Ishikawa (cell line): ENCODE results near the gene DCLK1.
A peak's percentile ranks its signal among the peaks of the same experiment; 100 is the strongest.

ENCODE experiments used
- CEBPB ChIP-seq: IDR thresholded peaks from 2 replicates; pipeline ENCODE4 v1.6.1; 2012
- CREB1 ChIP-seq: IDR thresholded peaks from 2 replicates; pipeline ENCODE4 v1.6.1; 2012; ENCODE audit warnings: low read depth
- EGR1 ChIP-seq: IDR thresholded peaks from 2 replicates; pipeline ENCODE4 v1.6.1; 2012
- EP300 ChIP-seq: IDR thresholded peaks from 2 replicates; pipeline ENCODE4 v1.6.1; 2012; ENCODE audit warnings: borderline replicate concordance
- FOXM1 ChIP-seq: IDR thresholded peaks from 2 replicates; pipeline ENCODE4 v1.6.1; 2012; ENCODE audit warnings: low read depth, borderline replicate concordance
- NFIC ChIP-seq: IDR thresholded peaks from 2 replicates; pipeline ENCODE4 v1.6.1; 2012
- RAD21 ChIP-seq: IDR thresholded peaks from 2 replicates; pipeline ENCODE4 v1.6.1; 2012; ENCODE audit warnings: low read depth
- TAF1 ChIP-seq: IDR thresholded peaks from 2 replicates; pipeline ENCODE4 v1.6.1; 2012; ENCODE audit warnings: low read depth, mild to moderate bottlenecking
- TCF12 ChIP-seq: IDR thresholded peaks from 2 replicates; pipeline ENCODE4 v1.6.1; 2012; ENCODE audit warnings: low read depth
- TEAD4 ChIP-seq: IDR thresholded peaks from 2 replicates; pipeline ENCODE4 v1.6.1; 2012
- YY1 ChIP-seq: IDR thresholded peaks from 2 replicates; pipeline ENCODE4 v1.6.1; 2012; ENCODE audit warnings: low read depth
- ZBTB7A ChIP-seq: IDR thresholded peaks from 2 replicates; pipeline ENCODE4 v1.6.1; 2012; ENCODE audit warnings: low read depth
- TF ChIP-seq, protein P1 (sequence below): IDR thresholded peaks from 2 replicates; pipeline ENCODE4 v1.6.1; 2012
- TF ChIP-seq, protein P2 (sequence below): IDR thresholded peaks from 2 replicates; pipeline ENCODE4 v1.6.1; 2012
- TF ChIP-seq, protein P3 (sequence below): IDR thresholded peaks from 2 replicates; pipeline ENCODE4 v1.6.1; 2012; ENCODE audit warnings: low read depth, mild to moderate bottlenecking

The DCLK1 gene

DNA sequence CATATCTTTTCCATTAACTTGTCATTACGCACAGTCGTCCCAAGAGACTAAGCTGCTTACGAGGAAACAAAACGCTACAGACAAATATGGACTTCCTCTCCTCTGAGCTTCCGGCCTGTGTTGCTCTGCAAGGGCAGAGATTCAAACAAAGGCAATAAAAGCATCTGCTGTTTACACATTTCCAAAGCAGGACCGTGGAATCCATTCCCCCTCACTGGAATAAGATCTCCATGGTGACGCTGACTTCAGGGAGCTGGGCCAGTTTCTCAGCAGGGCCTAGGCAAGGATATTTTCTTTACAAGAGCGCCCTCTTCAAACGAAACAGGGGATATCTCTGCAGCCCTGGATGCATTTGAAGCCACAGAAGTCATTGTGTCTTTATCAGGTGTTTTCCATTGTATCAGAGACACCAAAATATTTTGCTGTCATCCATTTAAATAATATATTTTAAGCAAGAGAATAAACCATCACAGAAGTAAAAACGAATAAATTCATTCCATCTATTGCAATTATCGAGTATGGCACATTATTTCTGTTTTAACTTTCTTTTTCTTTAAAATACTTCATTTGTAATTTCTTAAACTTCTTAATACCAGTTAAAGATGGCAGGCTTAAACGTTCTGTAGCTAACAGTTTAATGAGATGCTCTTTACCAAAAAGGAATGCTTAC lies 177.5 kb downstream of the DCLK1 start:
- TF ChIP-seq CREB1 (no peak), NFIC (0 out of 2 replicates have a peak, but pooled peaks have one; percentile 17), RAD21 (peak; percentile 78)

DNA sequence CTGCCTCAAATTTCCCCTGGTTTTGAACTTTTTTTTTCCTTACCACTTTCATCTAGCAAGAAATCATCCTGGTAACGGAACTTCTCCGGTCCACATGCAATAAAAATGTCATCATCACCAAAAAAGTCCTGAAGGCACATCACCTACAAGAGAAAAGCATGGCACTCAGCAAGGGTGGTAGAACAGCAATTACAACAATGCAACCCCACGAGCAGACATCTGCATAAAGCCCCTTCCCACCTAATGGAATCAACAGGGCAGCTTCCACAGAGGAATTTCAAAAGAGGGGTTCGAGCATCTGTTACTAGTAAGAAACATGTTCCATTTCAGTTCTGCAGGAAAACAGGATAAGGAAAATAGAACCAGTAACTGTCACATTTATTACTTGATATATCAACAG lies 183.9 kb downstream of the DCLK1 start:
- TF ChIP-seq EP300: no peak
- TF ChIP-seq FOXM1: no peak
- no peak for TF ChIP-seq TEAD4

DNA sequence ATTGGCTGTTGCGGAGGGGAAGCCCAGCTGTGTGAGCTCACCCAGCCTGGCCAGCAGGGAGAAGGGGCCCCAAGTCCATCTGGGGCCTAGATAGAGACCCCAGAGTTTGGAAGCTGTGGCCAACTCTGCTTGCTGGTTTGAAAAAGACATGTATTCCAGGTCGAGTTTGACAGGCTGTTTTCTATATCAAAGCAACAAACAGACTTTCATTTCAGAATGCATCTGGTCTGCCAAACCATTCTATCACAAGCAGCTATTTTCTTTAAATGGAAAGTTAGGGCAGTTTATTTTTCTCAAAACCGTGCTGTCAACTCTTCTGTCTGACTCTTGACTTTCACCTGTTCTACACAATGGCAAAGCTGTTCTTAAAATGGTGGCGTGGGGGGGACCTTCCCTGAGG lies 185.8 kb downstream of the DCLK1 start:
- TF ChIP-seq EGR1: no peak

DNA sequence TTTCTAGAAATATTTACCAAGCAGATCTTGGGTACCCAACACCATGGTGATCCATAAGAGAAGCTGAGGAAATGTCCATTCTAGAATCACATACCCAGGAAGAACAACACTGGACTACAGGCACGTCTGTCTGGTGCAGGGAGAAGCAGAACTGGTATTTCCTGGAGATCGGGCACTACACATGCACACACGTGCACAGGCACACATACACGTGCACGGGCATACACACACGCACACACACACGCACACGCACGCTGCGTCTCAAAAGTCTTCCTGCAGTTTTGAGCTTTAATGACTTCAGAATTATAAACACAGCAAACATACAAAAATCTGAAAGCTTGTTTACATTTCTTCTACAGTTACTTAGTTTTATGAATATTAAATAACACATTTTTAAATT lies 189.8 kb downstream of the DCLK1 start:
- TF ChIP-seq, protein P1, sequence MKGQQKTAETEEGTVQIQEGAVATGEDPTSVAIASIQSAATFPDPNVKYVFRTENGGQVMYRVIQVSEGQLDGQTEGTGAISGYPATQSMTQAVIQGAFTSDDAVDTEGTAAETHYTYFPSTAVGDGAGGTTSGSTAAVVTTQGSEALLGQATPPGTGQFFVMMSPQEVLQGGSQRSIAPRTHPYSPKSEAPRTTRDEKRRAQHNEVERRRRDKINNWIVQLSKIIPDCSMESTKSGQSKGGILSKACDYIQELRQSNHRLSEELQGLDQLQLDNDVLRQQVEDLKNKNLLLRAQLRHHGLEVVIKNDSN: no peak
- TF ChIP-seq EGR1 (no peak), TAF1 (no peak), CEBPB (no peak), TEAD4 (no peak), YY1 (no peak), TCF12 (no peak), FOXM1 (no peak), CREB1 (no peak), ZBTB7A (no peak), NFIC (no peak), EP300 (no peak), RAD21 (no peak)
- TF ChIP-seq, protein P2, sequence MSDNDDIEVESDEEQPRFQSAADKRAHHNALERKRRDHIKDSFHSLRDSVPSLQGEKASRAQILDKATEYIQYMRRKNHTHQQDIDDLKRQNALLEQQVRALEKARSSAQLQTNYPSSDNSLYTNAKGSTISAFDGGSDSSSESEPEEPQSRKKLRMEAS: no peak
- TF ChIP-seq, protein P3, sequence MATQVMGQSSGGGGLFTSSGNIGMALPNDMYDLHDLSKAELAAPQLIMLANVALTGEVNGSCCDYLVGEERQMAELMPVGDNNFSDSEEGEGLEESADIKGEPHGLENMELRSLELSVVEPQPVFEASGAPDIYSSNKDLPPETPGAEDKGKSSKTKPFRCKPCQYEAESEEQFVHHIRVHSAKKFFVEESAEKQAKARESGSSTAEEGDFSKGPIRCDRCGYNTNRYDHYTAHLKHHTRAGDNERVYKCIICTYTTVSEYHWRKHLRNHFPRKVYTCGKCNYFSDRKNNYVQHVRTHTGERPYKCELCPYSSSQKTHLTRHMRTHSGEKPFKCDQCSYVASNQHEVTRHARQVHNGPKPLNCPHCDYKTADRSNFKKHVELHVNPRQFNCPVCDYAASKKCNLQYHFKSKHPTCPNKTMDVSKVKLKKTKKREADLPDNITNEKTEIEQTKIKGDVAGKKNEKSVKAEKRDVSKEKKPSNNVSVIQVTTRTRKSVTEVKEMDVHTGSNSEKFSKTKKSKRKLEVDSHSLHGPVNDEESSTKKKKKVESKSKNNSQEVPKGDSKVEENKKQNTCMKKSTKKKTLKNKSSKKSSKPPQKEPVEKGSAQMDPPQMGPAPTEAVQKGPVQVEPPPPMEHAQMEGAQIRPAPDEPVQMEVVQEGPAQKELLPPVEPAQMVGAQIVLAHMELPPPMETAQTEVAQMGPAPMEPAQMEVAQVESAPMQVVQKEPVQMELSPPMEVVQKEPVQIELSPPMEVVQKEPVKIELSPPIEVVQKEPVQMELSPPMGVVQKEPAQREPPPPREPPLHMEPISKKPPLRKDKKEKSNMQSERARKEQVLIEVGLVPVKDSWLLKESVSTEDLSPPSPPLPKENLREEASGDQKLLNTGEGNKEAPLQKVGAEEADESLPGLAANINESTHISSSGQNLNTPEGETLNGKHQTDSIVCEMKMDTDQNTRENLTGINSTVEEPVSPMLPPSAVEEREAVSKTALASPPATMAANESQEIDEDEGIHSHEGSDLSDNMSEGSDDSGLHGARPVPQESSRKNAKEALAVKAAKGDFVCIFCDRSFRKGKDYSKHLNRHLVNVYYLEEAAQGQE: no peak

DNA sequence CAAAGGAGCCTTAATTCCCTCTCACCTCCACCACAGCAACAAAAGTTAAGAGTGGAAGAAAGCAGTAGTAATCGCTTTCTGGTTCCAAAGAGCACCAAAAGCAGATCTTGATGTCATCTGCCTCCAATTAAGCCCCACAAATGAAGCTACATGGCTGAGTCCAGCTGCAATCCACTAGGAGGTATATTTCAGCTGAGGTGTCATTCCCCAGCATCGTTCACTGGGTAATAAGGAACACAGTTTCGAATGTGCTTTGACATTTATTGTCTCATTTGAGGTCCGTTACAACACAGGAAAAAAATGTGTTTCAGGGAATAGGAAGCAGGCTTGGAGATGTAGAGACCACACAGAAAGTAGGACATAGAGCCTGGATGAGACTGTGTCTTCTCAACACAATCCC lies 190.4 kb downstream of the DCLK1 start:
- TF ChIP-seq, protein P2: no peak
- TF ChIP-seq TCF12: no peak
- TF ChIP-seq, protein P1: no peak
- no peak for TF ChIP-seq YY1
- no peak for TF ChIP-seq EGR1
- TF ChIP-seq TAF1: no peak
- TF ChIP-seq, protein P3: no peak
- no peak for TF ChIP-seq EP300
- TF ChIP-seq ZBTB7A: no peak
- TF ChIP-seq NFIC: no peak
- no peak for TF ChIP-seq RAD21
- no peak for TF ChIP-seq TEAD4
- TF ChIP-seq CREB1: no peak
- TF ChIP-seq FOXM1: no peak
- no peak for TF ChIP-seq CEBPB

DNA sequence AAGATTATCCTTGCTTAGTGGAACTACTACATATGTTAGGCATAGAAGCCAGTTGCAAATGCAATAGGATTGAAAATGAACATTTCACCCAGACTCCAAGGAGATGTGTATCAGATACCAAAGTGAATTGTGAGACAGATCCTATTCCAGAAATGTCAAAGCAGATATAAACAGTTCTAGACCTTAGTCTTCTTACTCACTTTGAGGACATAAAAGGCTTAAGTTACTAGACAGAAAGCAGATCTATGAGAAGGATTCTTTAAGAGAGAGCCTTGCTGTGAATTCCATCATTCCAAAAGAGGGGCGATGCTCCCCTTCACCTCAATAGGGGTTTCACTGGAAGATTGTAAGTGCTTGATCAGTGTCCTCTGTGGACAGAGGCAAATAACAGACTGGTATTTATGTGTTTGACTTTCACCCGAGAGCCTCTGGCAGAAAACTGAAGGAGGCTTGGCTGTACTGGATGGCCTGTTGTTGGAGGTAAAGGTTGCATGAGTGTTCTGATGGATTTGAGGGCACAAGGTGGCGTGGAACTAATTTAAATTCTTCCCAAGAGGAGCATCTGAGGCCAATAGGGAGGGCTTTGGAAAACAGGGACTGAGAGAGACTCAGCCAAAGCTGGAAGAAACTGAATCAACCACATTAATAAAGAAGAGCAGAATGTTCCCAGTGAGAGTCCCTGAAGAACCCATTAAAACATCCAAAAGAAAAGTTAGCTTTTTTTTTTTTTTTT lies 194.8 kb downstream of the DCLK1 start:
- no peak for TF ChIP-seq CREB1
- TF ChIP-seq TCF12: no peak
- TF ChIP-seq RAD21: no peak
- no peak for TF ChIP-seq CEBPB
- no peak for TF ChIP-seq TEAD4
- TF ChIP-seq, protein P2: no peak
- no peak for TF ChIP-seq FOXM1
- TF ChIP-seq, protein P1: no peak
